GM21576 (cell line): ENCODE results near the gene MTA2.

Experiments
- ATAC-seq: cut with Tn5 transposase; IDR thresholded peaks from one replicate; pipeline ENCODE4 v1.9.1; 2021; ENCODE audit warnings: mild to moderate bottlenecking, moderate library complexity; ENCODE audit not compliant: unreplicated experiment

The MTA2 gene

GRCh38 chr11:62613291-62613778 lies 11.7 kb upstream of the MTA2 start:
- no peak for ATAC-seq

DNA sequence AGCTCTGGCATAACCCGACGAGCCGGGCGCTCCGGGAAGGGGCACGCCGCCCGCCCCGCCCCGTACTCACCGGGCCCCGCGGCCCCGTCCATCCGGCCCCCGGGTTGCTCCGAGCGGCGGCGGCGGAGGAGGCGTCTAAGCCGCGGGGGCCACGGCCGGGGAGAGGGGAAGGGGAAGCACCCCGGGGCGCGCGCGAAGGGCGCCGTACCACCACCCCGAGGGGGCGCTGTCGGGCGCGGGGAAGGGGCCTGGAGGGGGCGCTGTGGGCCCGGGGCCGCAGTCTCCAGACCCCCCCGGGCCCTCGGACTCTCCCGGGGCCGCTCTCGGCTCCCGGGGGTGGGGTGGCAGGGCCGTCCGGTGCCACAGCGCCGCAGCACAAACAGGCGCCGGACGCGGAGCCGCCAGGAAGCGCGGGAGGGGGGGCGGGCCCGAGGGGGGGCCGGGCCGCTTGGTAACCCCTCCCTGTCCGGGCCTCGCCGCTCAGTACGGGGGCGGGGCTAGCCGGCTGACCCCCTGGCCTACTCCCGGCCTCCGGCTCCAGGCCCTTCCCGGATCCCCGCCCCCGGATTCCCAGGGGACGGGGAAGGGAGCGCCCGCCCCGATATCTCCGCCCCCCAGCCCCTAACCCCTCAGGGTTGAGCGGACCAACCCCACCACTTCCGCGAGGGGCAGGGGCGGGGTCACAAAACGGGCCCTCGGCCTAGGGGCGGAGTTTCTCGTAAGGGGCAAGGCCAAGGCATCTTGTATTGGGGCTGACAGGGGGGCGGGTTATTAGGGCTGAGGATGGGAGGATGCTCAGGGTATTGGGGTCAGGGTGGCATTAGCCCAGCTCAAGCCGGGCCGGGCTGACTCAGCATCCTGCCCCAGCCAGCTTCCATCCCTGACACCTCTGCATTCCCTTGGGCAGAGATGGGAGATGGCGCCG lies 11.0 kb upstream of the MTA2 start, which contains the start of the genes EML3 and ROM1:
Gene EML3 (minus strand): TSS at position 410 of the 925 bp plus-strand sequence. CDS start 318 bp downstream, at position 92.
Gene ROM1 (plus strand): TSS at position 892 of the 925 bp plus-strand sequence. CDS start 25 bp downstream, at position 917.
- peak; percentile 57 for ATAC-seq

GRCh38 chr11:62611705-62612365 lies 10.2 kb upstream of the MTA2 start:
- peak; percentile 10 for ATAC-seq

DNA sequence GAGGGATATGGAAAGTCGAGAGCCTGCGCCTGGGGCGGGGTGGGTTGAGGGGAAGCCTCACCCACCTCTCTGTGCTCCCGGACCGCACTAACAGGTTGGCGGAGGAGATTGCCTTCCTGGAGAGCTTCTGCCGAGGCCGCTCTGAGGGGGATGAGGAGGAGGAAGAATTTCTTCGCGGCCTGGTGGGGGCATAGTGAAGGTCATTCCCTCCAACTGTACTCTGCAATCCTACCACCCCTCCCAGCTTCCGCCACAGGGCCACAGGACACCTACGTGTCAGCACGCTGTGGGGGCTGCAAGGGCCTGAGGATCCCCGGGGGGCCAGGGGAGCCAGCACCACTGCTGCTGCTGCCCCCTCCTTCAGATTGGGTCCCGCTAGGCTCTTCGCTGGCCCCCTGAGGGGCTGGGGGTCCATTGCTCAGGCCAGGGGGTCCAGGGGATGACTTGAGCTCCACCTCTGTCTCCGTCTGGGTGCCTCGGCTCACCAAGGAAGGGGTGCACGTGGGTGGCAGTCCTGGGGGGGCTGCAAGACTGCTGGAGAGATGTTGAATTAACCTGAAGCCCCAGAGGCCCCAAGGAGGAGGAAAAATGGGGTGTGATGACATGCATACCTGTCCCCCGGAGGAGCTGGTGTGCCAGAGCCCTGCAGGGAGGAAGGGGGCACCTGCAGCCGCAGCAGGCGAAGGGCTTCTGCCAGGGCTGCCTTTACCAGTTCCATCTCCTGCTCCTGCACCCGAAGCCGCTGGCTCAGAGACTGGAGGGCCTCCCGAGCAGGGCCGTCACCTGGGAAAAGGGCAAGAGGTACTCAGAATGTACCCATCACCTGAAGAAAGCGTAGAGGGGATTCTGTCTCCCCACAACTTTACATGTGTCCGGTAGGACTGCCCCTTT lies 9.4 kb upstream of the MTA2 start:
- no peak for ATAC-seq

DNA sequence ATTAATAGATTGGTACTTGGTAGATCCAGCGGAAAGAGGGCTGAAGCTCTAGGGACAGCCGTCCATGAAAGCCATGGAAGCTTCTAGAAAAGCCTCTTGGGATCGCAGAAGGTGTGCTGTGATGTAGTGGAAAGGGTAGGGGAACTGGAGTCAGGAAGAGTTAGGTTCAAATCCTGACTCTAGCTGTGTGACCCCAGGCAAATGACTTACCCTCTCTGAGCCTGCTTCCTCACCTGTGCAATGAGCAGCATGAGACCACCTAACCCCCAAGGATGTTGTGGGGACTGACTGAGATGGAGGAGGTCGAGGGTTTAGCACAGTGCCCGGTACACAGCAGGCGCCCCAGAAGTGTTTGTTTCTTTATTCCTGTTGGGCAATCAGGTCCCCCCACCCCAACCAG lies 8.7 kb upstream of the MTA2 start:
- no peak for ATAC-seq

- no peak for ATAC-seq
Observed at GRCh38 chr11:62608776-62609175, 7.1 kb upstream of the MTA2 start.

DNA sequence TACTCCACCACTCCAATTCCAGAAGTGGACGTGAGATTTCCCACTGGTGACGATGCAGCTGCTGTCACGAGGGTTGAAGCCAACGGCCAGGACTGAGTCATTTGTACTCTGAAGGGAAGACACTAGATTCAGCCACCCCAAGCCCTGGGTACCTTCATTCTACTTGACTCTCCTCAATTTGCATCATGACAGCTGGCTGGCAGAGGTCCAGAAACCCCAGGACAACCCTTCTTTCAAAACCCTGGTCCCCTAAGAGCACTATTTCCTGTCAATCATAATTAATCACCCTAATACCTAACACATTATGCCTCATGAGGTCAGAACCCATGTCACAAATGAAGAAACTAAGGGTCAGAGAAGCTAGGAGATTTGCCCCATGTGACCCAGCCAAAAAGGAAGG lies 6.0 kb upstream of the MTA2 start:
- no peak for ATAC-seq

DNA sequence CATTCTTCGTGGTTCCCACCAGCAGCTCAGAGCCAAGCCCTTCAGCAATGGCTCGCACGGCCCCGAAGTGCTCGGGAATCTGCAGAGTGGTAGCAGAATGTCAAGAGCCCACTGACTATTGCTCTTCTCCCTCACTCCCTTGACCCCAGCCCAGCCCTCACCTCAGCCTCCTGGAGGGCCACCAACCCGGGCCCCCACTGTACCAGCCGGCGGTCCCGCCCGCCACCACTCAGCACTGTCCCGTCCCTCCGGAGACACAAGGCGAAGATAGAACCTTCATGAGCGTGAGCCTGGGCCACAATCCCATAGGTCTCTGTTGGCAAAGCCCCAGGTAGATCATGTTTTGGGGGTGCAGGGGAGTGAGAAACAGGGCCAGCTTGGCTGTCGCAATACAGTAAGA lies 4.2 kb upstream of the MTA2 start:
- ATAC-seq, result no peak

DNA sequence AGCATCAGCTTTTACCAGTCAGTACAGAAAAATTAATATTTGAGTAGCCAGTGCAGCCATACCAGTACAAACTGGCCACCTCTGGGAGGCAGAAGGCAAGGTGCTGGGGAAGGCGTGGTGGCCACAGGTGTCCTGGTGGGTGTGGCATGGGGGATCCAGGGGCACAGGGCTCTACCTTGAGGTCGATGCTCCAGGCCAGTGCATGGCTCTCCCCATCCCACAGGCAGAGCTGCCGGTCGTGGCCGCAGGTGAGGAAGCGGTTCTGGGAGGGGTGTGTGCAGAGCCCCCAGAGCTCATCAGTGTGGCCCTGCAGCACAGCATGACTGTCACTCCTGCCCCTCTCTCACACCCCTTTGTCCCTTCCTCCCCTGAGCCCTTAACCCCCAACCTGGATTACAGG lies 3.8 kb upstream of the MTA2 start:
- no peak for ATAC-seq

- no peak for ATAC-seq
Observed at GRCh38 chr11:62604460-62605120, 2.9 kb upstream of the MTA2 start.

DNA sequence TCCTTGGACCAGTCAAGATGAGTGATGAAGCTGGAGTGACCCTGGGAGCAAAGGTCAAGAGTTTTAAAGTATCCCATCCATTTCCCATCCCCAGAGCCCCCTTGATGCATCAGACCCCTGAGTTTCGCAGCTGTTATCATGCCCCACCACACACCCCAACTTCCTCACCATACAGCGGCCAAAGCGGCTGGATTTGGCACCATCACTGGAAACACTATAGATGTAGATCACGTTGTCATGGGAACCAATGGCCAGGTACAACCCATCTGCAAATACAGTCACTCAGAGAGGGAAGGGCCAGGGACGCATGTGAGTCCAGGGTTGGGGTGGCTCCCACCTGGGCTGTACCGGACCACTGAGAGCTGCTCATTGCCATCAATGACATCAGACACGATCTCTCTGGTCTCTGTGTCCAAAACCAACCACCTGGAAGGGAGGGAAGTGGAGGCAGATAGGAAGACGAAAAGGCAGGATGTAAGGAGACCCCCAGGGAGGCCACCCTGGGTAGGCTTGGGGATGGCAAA lies 2.2 kb upstream of the MTA2 start:
- no peak for ATAC-seq

- ATAC-seq, result no peak
Observed at GRCh38 chr11:62603072-62603408, 1.4 kb upstream of the MTA2 start.

DNA sequence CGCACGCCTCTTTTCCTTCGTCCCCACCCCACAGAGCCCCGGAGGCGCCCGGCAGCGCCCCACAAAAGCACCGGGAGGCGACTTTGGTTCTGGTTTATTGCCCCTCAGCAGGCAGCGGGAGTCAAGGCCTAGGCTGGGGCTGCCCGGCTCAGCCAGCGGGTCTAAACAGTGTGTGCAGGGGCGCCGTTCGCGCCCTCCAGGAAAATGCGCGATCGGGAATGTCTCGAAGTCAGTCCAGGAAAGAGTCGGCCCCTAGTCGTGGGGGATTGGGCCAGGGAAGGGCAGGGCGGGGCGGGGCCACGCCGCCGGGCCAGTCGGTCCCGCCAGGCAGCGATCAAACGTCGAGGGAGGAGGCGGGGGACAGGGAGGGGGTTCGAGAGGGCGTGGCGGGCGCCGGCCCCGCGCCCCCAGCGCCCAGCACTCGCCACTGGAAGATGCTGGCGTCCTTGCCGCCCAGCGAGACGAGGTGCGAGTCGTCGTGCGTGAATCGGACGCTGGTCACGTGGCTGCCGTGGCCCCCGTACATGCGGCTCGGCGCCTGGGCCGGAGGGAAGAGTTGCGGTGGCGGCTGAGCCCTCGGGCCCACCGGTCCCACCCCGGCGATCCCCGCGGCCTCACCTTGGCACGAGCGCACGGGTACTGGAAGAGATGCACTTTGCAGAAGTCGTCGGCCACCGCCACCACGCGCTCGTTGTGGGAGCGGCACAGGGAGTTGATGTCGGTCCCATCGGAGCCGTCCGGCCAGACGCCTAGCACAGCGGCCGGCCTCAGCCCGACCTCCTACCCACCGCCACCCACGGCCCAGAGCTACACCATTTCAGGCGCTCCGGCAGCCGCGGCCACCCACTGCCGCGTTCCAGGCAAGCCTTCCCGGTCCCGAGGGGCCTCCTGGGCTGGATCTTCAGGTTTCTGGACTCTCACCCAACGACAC lies 741 bp upstream of the MTA2 start:
- no peak for ATAC-seq

- ATAC-seq, result peak; percentile 7
Observed at GRCh38 chr11:62601122-62601371, 618 bp downstream of the MTA2 start.

DNA sequence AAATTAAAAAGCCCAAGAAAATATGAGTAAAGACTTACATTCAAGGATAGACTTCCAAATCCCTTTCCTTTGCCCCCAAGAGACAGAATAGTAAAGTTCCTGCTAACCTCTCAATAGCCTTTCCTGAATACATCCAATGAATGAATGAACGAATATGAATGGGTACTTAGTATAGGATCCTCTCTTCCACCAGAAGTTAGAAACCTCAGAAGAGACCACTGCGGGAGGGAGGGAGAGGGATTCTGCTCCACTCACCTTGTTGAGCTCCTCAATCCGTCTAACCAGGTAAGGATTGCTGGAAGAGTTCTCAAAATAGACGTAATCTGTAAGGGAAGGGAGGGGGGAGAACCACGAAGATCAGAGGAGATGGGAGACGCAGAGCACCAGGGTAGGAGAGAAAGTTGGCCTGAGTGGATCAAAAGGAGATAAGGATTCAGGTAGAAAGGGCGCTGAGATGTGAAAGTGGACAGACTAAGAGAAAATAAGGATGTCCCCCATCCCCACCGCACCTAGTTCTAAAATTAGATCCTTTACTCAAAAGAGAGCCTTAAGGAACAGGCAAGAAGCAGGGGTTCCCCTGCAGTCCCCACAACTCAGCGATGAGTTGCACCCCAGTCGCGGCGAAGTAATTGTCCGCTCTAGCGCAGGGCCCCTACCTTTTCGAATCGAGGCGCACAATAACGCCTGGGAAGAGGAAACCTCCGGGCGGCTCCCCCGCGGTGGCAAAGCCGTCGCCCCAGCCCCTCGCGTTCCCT lies 1.1 kb downstream of the MTA2 start:
- ATAC-seq, result no peak

DNA sequence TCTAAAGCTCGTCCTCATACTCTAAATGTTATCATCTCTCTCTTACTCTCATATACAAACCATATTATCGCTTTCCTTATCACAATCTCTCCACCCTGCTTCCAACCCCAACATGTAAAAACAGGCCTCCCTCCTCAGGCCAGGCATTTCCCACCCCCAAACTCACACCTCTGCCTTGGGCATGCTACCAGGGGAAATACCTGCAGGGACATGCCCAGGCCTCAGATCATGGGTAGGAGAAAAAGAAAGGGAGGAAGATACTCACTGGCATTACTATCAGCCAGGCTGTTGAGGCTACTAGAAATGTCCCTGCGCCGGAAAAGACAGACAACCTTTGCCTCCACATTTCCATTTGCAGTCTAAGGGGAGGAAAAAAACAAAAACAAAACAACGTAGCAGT lies 1.8 kb downstream of the MTA2 start:
- no peak for ATAC-seq

DNA sequence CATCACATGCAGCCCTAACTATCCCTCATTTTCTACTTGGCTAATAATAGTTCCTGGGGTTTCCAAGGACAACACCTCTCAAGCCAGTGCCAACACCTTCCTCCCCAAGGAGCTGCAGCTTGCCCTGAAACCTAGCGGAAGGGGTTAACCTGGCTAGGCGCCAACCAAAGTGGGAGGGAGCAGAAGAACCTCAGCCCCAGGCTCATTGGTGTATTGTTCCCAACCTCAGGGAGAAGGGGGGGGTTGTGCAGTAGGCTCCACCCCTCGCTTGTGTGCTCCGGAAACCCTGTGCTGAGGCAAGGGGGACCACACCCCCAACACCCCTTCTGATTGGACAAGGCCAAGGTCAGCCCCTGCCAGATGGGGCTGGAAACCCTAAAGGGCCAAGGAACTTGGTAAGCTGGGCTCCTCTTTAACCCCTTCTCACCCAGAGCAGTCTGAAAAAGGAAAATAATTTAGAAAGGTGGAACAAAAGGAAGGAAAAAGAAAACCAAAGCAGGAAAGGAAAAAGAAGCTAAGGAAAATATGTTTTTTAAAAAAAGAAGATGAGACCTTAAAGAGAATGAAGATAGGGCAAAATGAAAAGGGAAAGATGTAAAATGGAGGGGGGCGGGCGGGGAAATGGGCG lies 2.5 kb downstream of the MTA2 start:
- ATAC-seq, result peak; percentile 63

DNA sequence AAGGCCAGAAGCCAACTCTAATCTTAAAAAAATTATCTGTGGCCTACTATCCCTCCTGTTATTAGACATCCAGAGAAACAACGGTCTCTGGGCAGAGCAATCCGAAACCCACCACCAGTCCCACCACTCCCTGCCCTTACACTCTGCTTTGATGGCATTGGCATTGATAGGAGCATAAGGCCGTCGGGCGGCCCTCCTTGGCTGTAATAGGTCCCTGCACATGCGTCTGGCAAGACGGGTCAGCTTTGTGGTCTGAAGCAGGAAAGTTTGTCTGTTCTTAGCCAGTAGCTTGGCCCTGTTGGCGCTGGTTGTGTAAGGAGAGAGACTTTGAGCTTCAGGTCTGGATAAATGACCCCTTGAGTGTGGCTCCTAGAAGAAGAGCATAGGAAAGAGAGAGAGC lies 6.5 kb downstream of the MTA2 start:
- no peak for ATAC-seq
